ENCODE results near the gene CAMTA1. TPM values are rescaled to one million over a fixed set of nuclear protein-coding genes. Genes with fewer than 3 reads are reported as not detected.
A peak's percentile ranks its signal among the peaks of the same experiment; 100 is the strongest.
"Not testable (repeated sequence)": the region's sequence is repeated elsewhere in the genome, so short reads cannot be mapped to it uniquely, and the experiment has no call there.

CAMTA1 gene
- total RNA-seq, 1 experiment from 2014 or later: 102 TPM

GRCh38 chr1:7313081-7313546, 527.9 kb downstream of the CAMTA1 start:
- no peak for DNase-seq (ENCODE audit: low read depth)
- in situ Hi-C loops (cut with HindIII; ENCODE audit: low pct_unique_long_range_greater_than_20kb, low sequenced_read_pairs): no loop called here

- in situ Hi-C loops (cut with HindIII; ENCODE audit: low pct_unique_long_range_greater_than_20kb, low sequenced_read_pairs): no loop called here
- no peak for DNase-seq (ENCODE audit: low read depth)
Observed at GRCh38 chr1:7313826-7314225, 528.6 kb downstream of the CAMTA1 start.

DNA sequence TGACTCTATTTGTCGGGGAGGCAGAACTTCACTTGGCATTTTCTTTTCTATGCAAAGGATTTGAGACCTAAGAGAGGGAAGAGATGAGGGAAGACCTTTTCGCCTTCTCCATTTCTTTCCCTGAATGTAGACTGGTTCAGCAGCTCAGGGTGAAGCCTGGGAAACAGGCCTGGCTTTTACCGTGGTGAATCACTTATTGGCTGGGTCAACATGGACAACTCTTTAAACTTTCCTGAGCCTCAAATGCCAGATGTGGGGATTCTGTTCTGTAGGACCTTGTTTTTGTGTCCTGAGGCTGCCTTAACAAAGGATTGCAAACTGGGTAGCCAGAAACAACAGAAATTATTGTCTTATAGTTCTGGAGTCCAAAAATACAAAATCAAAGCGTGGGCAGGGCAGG, 530.1 kb downstream of the CAMTA1 start:
- in situ Hi-C loops (cut with HindIII; ENCODE audit: low pct_unique_long_range_greater_than_20kb, low sequenced_read_pairs): no loop called here
- no peak for DNase-seq (ENCODE audit: low read depth)

DNA sequence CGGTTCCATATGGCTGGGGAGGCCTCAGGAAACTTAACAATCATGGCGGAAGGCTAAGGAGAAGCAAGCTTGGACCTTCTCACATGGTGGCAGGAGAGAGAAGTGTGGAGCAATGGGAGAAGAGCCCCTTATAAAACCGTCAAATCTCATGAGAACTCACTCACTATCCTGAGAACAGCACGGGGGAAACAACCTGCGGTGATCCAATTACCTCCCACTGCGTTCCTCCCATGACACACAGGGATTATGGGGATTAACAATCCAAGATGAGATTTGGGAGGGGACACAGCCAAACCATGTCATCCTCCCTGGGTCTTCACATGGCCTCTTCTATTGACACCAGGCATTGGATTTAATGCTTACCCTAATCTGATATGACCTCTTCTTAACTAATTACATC, 530.7 kb downstream of the CAMTA1 start:
- DNase-seq (ENCODE audit: low read depth): no peak
- in situ Hi-C loops (cut with HindIII; ENCODE audit: low pct_unique_long_range_greater_than_20kb, low sequenced_read_pairs): no loop called here

- DNase-seq (ENCODE audit: low read depth): no peak
- in situ Hi-C loops (cut with HindIII; ENCODE audit: low pct_unique_long_range_greater_than_20kb, low sequenced_read_pairs): no loop called here
Observed at GRCh38 chr1:7317888-7318287, 532.6 kb downstream of the CAMTA1 start.

DNA sequence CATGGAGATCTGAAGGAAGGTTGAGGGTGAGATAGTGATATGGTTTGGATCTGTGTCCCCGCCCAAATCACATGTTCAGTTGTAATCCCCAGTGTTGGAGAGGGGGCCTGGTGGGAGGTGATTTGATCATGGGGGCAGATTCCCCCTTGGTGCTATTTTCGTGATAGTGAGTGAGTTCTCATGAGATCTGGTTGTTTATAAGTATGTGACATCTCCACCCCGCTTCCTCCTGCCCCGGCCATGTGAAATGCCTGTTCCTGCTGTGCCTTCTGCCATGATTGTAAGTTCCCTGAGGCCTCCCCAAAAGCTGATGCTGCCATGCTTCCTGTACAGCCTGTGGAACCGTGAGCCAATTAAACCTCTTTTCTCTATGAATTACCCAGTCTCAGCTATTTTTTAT, 533.9 kb downstream of the CAMTA1 start:
- in situ Hi-C loops (cut with HindIII; ENCODE audit: low pct_unique_long_range_greater_than_20kb, low sequenced_read_pairs): no loop called here
- DNase-seq (ENCODE audit: low read depth): no peak

DNA sequence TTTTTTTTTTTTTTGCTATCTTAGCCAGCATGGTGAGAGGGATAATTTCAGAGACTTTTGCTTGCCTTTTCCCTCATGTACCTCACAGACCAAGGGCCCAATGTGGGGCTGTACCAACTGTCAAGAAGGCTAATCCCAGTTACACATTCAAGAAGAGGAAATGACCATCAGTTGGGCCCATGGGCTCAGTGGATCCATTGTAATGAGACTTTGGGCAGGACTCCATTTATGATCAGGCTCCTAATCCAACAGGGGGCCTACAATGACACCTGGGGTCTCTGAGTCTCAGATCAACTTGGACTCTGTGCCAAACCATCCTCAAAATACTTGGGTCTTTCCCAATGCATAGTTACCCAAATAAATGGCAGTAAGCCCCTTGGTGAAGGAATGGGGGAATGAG, 535.4 kb downstream of the CAMTA1 start:
- in situ Hi-C loops (cut with HindIII; ENCODE audit: low pct_unique_long_range_greater_than_20kb, low sequenced_read_pairs): no loop called here
- no peak for DNase-seq (ENCODE audit: low read depth)

DNA sequence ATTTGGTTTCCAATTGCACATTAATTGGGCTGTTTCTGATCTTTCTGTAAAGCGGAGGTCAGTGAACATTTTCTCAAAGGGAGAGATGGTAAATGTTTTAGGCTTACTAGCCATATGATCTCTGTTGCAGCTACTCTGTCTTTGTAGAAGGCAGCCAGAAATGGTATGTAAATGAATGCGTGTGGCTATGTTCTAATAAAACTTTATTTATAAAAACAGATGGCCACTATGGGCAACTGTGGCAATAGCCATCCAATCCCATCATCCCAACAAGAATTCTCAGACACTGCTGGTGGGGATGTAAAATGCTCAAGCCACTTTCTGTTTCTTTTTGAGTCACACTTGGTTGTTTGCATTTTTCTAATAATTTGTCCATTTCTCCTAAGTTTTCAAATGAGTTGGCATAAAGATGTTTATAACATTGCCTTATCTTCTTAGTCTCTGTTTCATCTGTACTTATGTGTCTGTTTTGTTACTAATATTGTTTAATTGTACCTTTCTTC, 537.1 kb downstream of the CAMTA1 start:
- DNase-seq (ENCODE audit: low read depth): no peak
- in situ Hi-C loops (cut with HindIII; ENCODE audit: low pct_unique_long_range_greater_than_20kb, low sequenced_read_pairs): no loop called here

- in situ Hi-C loops (cut with HindIII; ENCODE audit: low pct_unique_long_range_greater_than_20kb, low sequenced_read_pairs): no loop called here
Observed at GRCh38 chr1:7322912-7323311, 537.7 kb downstream of the CAMTA1 start.

DNA sequence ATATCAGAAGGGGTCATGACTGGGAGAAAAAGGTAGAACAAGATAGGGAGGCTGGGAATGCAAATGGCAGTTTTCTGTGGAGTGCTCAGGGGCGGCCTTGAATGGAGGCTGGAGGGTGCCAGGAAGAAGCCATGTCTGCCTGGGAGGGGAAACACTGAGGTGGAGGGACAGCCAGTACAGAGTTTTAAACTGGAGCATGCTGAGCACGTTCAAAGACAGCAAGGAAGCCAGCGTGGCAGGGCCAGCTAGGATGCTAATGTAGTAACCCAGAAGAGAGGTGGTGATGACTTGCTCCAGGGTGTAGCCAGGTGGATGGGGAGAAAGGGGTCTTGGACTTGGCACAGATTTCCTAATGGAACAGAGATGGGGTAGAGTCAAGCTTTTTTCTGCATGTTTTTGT, 540.0 kb downstream of the CAMTA1 start:
- in situ Hi-C loops (cut with HindIII; ENCODE audit: low pct_unique_long_range_greater_than_20kb, low sequenced_read_pairs): no loop called here
- DNase-seq (ENCODE audit: low read depth): no peak

More at GRCh38 chr1:7322912-7323311, 537.7 kb downstream of the CAMTA1 start:
- no peak for DNase-seq (ENCODE audit: low read depth)

DNA sequence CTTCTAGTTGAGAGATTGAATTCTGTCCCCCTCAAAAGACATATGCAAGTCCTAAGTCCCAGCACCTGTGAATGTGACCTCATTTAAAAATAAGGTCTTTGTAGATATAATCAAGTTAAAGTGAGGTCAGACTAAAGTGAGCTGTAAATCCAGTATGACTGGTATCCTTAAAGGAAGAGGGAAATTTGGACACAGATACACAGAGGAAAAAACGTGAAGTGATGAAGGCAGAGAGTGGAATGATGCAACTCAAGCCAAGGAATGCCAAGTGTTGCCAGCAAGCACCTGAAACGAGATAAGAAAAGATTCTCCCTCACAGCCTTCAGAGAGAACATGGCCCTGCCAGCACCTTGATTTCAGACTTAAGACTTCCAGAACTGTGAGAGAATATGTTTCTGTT, 541.1 kb downstream of the CAMTA1 start:
- no peak for DNase-seq (ENCODE audit: low read depth)
- in situ Hi-C loops (cut with HindIII; ENCODE audit: low pct_unique_long_range_greater_than_20kb, low sequenced_read_pairs): no loop called here

GRCh38 chr1:7327849-7328248, 542.6 kb downstream of the CAMTA1 start:
- in situ Hi-C loops (cut with HindIII; ENCODE audit: low pct_unique_long_range_greater_than_20kb, low sequenced_read_pairs): no loop called here
- DNase-seq (ENCODE audit: low read depth): no peak

DNA sequence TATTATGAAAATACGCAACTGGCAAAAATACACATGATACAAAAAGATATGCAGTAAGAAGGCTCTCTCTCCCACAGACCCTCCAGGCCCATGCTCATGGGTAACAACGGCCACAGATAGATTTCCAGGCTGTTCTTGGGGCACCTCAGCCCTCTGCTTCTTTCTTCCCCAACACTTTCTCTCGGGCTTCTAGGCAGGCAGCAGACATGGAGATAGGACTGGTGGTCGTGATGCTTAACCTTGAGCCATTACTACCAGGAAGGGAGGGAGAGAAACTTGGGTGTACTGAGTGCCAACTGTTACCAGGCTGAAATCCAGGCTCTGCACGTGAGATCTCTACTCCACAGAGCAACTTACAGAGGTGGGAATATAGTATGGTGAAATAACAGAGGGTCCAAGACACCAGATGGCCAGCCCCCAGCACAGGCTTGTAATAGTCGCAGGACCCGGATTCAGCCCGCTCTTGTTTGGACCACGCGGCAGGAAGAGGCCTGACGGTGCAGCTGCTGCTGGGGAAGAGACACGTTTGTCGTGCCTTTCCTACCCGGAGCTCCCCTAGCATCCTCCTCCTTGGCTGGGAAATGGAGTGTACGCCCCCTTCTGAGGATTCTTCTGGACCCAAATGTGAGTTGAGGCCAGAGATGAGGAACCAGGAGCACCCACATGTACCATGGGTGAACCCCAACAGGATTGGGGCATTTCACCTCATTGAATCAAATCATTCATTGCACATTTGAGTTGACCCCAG, 544.8 kb downstream of the CAMTA1 start:
- no peak for DNase-seq (ENCODE audit: low read depth)
- in situ Hi-C loops (cut with HindIII; ENCODE audit: low pct_unique_long_range_greater_than_20kb, low sequenced_read_pairs): no loop called here

GRCh38 chr1:7330726-7331125, 545.5 kb downstream of the CAMTA1 start:
- DNase-seq (ENCODE audit: low read depth); in situ Hi-C loops (cut with HindIII; ENCODE audit: low pct_unique_long_range_greater_than_20kb, low sequenced_read_pairs): not testable (repeated sequence)

- DNase-seq (ENCODE audit: low read depth): no peak
- in situ Hi-C loops (cut with HindIII; ENCODE audit: low pct_unique_long_range_greater_than_20kb, low sequenced_read_pairs): no loop called here
Observed at GRCh38 chr1:7331926-7332535, 546.8 kb downstream of the CAMTA1 start.

DNA sequence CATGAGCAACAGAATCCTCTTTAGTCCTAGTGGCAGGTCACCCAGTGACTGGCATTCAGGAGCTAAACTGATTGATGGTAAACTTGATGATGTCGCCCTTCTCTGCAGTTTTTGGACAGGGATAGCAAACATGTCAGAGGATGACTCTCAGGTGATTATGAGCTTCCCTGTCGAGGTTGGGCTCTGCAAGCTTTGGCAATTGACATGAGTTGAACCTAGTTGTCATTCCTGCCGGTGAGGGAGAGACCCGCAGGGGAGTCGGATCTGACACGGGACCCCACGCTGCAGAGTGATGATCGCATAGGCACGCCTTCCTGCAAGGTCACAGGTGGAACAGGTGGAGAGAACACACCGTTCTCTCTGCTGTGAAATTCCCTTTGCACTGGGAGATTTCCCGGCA, 547.8 kb downstream of the CAMTA1 start:
- DNase-seq (ENCODE audit: low read depth): no peak
- in situ Hi-C loops (cut with HindIII; ENCODE audit: low pct_unique_long_range_greater_than_20kb, low sequenced_read_pairs): no loop called here

DNA sequence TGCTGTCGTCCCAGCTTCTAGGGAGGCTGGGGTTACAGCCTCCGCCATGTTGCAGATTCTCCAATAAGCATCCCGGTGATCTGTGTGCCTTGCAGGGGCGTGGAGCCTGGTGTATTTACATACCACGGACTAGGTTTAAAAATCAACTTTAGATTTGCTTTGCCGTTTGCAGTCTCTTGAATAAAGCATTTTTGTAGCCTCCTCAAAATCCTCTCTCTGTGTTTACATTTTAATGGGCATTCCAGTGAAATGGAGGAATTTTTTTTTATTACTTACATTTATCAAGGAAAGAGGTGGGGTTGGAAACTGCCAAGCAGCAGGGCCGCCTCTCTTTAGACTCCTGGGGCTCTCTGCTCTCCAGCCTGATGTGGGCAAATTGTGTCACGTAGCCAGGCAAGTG, 548.4 kb downstream of the CAMTA1 start:
- in situ Hi-C loops (cut with HindIII; ENCODE audit: low pct_unique_long_range_greater_than_20kb, low sequenced_read_pairs): no loop called here
- DNase-seq (ENCODE audit: low read depth): no peak

- peak; percentile 84 for DNase-seq (ENCODE audit: low read depth)
Observed at GRCh38 chr1:7334475-7335035, 549.3 kb downstream of the CAMTA1 start.

GRCh38 chr1:7335224-7335879, 550.1 kb downstream of the CAMTA1 start:
- DNase-seq (ENCODE audit: low read depth): peak; percentile 32
- in situ Hi-C loops (cut with HindIII; ENCODE audit: low pct_unique_long_range_greater_than_20kb, low sequenced_read_pairs): no loop called here

More at GRCh38 chr1:7334475-7335035, 549.3 kb downstream of the CAMTA1 start:
- in situ Hi-C loops (cut with HindIII; ENCODE audit: low pct_unique_long_range_greater_than_20kb, low sequenced_read_pairs): no loop called here

Data from Caki2 (cell line).